ENCODE data around the gene SLC38A6. TPM values are rescaled to one million over a fixed set of nuclear protein-coding genes. Genes with fewer than 3 reads are reported as not detected.

SLC38A6 gene
- total and polyA plus RNA-seq, 2 of the 13 experiments (the other 11 are each of a cell fraction or from before 2014, with no cell fraction given): 6.9 to 22.1 TPM

DNA sequence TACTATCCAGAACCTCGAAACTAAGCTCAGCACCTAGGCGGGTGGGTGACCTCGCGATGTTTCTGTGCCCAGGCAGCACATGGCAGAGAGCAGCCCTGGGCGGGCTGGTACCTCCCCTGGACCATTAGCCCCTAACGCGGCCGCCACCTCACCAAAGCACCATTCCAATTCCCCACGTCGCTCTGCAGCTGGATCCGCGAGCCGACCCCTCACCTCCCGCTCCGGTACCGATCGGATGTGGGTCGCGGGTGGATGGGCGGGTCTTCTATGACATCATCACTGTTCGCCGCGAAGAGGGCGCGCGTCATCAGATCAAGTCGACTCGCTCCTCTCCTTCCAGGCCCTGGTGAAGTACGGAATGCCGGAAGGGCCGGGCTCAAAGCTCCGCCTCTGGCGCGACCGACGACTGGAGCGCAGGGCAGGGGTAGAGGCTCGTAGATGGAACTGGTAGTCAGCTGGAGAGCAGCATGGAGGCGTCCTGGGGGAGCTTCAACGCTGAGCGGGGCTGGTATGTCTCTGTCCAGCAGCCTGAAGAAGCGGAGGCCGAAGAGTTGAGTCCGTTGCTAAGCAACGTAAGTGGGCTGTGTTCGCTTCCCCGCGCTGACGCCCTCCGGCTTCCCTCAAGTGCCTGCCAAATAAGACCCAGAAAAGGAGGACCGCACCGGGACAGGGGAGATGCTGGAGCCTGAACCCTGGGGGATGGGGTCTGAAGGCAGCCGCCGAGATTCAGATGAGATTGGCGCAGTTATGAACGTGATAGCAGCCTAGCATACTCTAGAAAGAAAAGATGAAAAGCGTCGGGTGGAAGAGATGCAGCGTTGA lies at the start of gene SLC38A6, which contains the start of gene TRMT5 (continued):
- no peak; the same call in 1 of the 2 replicates for TF ChIP-seq HINFP (CRISPR knock-in tag; IDR thresholded peaks at IDR 0.05; ENCODE audit: low read depth)
- 0 out of 2 replicates have a peak, but pooled peaks have one; percentile 26 for TF ChIP-seq ZNF557 (CRISPR knock-in tag; IDR thresholded peaks at IDR 0.05)
- no peak; the same call in 1 of the 2 replicates for TF ChIP-seq ZNF839 (CRISPR knock-in tag; IDR thresholded peaks at IDR 0.05; ENCODE audit: borderline replicate concordance)
- TF ChIP-seq GABPA (IDR thresholded peaks at IDR 0.05; ENCODE audit: low read depth, low read length): no peak
- peak; percentile 81 for TF ChIP-seq GABPA (CRISPR knock-in tag; IDR thresholded peaks at IDR 0.05; ENCODE audit: low read depth)
- 0 out of 2 replicates have a peak, but pooled peaks have one; percentile 16 for TF ChIP-seq MIER3 (CRISPR knock-in tag; IDR thresholded peaks at IDR 0.05; ENCODE audit: borderline replicate concordance)
- no peak for TF ChIP-seq ZKSCAN5 (CRISPR knock-in tag; IDR thresholded peaks at IDR 0.05)
- TF ChIP-seq, protein P1, sequence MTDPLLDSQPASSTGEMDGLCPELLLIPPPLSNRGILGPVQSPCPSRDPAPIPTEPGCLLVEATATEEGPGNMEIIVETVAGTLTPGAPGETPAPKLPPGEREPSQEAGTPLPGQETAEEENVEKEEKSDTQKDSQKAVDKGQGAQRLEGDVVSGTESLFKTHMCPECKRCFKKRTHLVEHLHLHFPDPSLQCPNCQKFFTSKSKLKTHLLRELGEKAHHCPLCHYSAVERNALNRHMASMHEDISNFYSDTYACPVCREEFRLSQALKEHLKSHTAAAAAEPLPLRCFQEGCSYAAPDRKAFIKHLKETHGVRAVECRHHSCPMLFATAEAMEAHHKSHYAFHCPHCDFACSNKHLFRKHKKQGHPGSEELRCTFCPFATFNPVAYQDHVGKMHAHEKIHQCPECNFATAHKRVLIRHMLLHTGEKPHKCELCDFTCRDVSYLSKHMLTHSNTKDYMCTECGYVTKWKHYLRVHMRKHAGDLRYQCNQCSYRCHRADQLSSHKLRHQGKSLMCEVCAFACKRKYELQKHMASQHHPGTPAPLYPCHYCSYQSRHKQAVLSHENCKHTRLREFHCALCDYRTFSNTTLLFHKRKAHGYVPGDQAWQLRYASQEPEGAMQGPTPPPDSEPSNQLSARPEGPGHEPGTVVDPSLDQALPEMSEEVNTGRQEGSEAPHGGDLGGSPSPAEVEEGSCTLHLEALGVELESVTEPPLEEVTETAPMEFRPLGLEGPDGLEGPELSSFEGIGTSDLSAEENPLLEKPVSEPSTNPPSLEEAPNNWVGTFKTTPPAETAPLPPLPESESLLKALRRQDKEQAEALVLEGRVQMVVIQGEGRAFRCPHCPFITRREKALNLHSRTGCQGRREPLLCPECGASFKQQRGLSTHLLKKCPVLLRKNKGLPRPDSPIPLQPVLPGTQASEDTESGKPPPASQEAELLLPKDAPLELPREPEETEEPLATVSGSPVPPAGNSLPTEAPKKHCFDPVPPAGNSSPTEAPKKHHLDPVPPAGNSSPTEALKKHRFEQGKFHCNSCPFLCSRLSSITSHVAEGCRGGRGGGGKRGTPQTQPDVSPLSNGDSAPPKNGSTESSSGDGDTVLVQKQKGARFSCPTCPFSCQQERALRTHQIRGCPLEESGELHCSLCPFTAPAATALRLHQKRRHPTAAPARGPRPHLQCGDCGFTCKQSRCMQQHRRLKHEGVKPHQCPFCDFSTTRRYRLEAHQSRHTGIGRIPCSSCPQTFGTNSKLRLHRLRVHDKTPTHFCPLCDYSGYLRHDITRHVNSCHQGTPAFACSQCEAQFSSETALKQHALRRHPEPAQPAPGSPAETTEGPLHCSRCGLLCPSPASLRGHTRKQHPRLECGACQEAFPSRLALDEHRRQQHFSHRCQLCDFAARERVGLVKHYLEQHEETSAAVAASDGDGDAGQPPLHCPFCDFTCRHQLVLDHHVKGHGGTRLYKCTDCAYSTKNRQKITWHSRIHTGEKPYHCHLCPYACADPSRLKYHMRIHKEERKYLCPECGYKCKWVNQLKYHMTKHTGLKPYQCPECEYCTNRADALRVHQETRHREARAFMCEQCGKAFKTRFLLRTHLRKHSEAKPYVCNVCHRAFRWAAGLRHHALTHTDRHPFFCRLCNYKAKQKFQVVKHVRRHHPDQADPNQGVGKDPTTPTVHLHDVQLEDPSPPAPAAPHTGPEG (CRISPR knock-in tag; IDR thresholded peaks at IDR 0.05): peak; percentile 28; the same call in 1 of the 2 replicates
- TF ChIP-seq HDAC2 (CRISPR knock-in tag; IDR thresholded peaks at IDR 0.05): peak; percentile 87
- TF ChIP-seq HMG20B (CRISPR knock-in tag; conservative IDR thresholded peaks at IDR 0.05): no peak
- no peak for TF ChIP-seq SSRP1 (CRISPR knock-in tag; IDR thresholded peaks at IDR 0.05)
- peak; percentile 86 for TF ChIP-seq ZBTB21 (CRISPR knock-in tag; IDR thresholded peaks at IDR 0.05)
- TF ChIP-seq ZFP62 (CRISPR knock-in tag; IDR thresholded peaks at IDR 0.05): no peak
- TF ChIP-seq NFYB (CRISPR knock-in tag; IDR thresholded peaks at IDR 0.05): peak; percentile 13; the same call in 1 of the 2 replicates
- TF ChIP-seq IRF1 (CRISPR knock-in tag; IDR thresholded peaks at IDR 0.05; ENCODE audit: low read depth): no peak
- TF ChIP-seq FLYWCH1 (CRISPR knock-in tag; IDR thresholded peaks at IDR 0.05): peak; percentile 33; the same call in 1 of the 2 replicates
- TF ChIP-seq ZNF678 (CRISPR knock-in tag; IDR thresholded peaks at IDR 0.05): no peak; the same call in 1 of the 2 replicates
- TF ChIP-seq HOXA3 (CRISPR knock-in tag; IDR thresholded peaks at IDR 0.05): peak; percentile 97
- TF ChIP-seq MTA1 (CRISPR knock-in tag; IDR thresholded peaks at IDR 0.05; ENCODE audit: borderline replicate concordance): peak; percentile 59; the same call in 1 of the 2 replicates
- no peak for TF ChIP-seq CENPX (CRISPR knock-in tag; IDR thresholded peaks at IDR 0.05)
- TF ChIP-seq ZMYM2 (CRISPR knock-in tag; IDR thresholded peaks at IDR 0.05): no peak
- TF ChIP-seq MED13 (CRISPR knock-in tag; IDR thresholded peaks at IDR 0.05): no peak
- no peak for TF ChIP-seq ZNF546 (CRISPR knock-in tag; conservative IDR thresholded peaks at IDR 0.05)
- no peak for TF ChIP-seq MZF1 (CRISPR knock-in tag; IDR thresholded peaks at IDR 0.05; ENCODE audit: borderline replicate concordance)

Measured in HepG2 (cell line).